Lung (tissue), 12 donors: Measurements from ENCODE around the gene UBL3. TPM values are rescaled to one million over a fixed set of nuclear protein-coding genes. Genes with fewer than 3 reads are reported as not detected.

ENCODE experiments used
- ATAC-seq: fragments of 200-7000 bp; cut with Tn5 transposase; one replicate; pipeline ENCODE4 v1.9.1; 2020; ENCODE audit warnings: moderate number of reproducible peaks; ENCODE audit not compliant: insufficient read depth, low FRiP score
- DNase-seq, 3 donors: peaks; one replicate each; pipeline ENCODE4 v3.0.0-alpha.2; 2013 to 2017
- H3K27ac ChIP-seq, 2 donors: one replicate each; pipeline ENCODE4 v1.5.1; 2013; ENCODE audit warnings: mild to moderate bottlenecking in 2 of 2, moderate library complexity in 2 of 2, control low read depth in 1 of 2, inconsistent platforms in 1 of 2, low read depth in 1 of 2, low read length in 1 of 2
- H3K27me3 ChIP-seq, 3 donors: one replicate each; pipeline ENCODE4 v1.5.1; 2013; ENCODE audit warnings: low read length in 2 of 3; ENCODE audit not compliant: control insufficient read depth in 3 of 3, insufficient read depth in 3 of 3
- H3K36me3 ChIP-seq, 4 donors: one replicate each; pipeline ENCODE4 v1.5.1; 2013; ENCODE audit warnings: low read length in 4 of 4, mild to moderate bottlenecking in 1 of 4, moderate library complexity in 1 of 4; ENCODE audit not compliant: control insufficient read depth in 4 of 4, insufficient read depth in 4 of 4
- H3K4me1 ChIP-seq, 5 donors: one replicate each; pipeline ENCODE4 v1.5.1; 2013; ENCODE audit warnings: low read length in 5 of 5, mild to moderate bottlenecking in 2 of 5, moderate library complexity in 1 of 5; ENCODE audit not compliant: control insufficient read depth in 5 of 5, insufficient read depth in 5 of 5
- H3K4me3 ChIP-seq: one replicate; pipeline ENCODE4 v1.5.1; 2013; ENCODE audit warnings: mild to moderate bottlenecking, control low read depth, moderate library complexity
- H3K9ac ChIP-seq, 2 donors: one replicate each; pipeline ENCODE4 v1.5.1; 2013; ENCODE audit warnings: low read length in 2 of 2, control low read depth in 1 of 2; ENCODE audit not compliant: insufficient read depth in 1 of 2
- H3K9me3 ChIP-seq, 4 donors: one replicate each; pipeline ENCODE4 v1.5.1; 2013; ENCODE audit warnings: low read length in 3 of 4, mild to moderate bottlenecking in 1 of 4, moderate library complexity in 1 of 4; ENCODE audit not compliant: control insufficient read depth in 4 of 4, insufficient read depth in 3 of 4
- WGBS, 2 donors: extraction: QIAGEN DNeasy Blood & Tissue Kit; methylation state at CpG; one replicate each; pipeline ENCODE4 v1.1.7; 2013; 5-methylcytosine and 5-hydroxymethylcytosine counted together
- polyA plus RNA-seq, 2 donors: library from polyadenylated mRNA; stranded (reverse); fragments of 200-250 nt; gene quantifications; one replicate each; pipeline ENCODE4 v1.2.1, GENCODE V29; 2013
- total RNA-seq, 2 donors: library from RNA; depleted of rRNA in 1 of 2; stranded (reverse); fragments of >200 nt in 1 of 2; gene quantifications; one replicate each; pipeline ENCODE4 v1.2.1, GENCODE V29; 2014 to 2021
- TF ChIP-seq, protein P1 (sequence below): IDR thresholded peaks from 2 replicates; pipeline ENCODE4 v1.5.1; 2012; ENCODE audit warnings: mild to moderate bottlenecking; ENCODE audit errors: control extremely low read depth, extremely low read depth
- donor health status: control.
- donor health status: control.
- donor health status: Bipolar disorder and iron deficiency.
- donor health status: healthy.
- donor health status: DM: yes; HTN: yes; CAD: no.

Gene UBL3
- total and polyA plus RNA-seq, 4 donors, result 19.6 to 58.2 (median 33.7) TPM

DNA sequence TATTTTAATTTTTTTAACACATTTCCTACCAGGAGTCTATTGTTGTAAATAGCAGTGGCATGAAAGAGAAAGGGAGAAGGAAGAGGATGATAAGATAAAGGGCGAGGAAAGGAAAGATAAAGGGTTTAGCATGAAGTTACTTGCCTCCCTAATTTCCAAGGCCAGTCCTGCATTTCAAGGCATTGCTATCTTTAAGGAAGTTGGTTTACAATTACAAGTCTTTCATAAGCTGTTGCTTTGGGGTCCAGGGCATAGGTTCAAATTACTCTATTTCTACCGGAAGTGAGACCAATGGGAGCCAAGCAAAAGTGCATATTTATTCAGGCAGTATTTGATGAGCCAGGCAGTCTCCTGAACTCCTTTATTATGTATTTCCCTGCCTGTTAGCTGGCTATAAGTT is 27.7 kb upstream of the UBL3 start:
- Histone ChIP-seq H3K36me3 (no peaks in the 10 kb centered on the region), H3K4me1 (no peaks in the 10 kb centered on the region), H3K9me3 (no peaks in the 10 kb centered on the region), H3K4me3 (no peak overlapping the region), H3K27me3 (no peaks in the 10 kb centered on the region), H3K9ac (no peak overlapping the region), H3K27ac (no peak overlapping the region)
- TF ChIP-seq, protein P1, sequence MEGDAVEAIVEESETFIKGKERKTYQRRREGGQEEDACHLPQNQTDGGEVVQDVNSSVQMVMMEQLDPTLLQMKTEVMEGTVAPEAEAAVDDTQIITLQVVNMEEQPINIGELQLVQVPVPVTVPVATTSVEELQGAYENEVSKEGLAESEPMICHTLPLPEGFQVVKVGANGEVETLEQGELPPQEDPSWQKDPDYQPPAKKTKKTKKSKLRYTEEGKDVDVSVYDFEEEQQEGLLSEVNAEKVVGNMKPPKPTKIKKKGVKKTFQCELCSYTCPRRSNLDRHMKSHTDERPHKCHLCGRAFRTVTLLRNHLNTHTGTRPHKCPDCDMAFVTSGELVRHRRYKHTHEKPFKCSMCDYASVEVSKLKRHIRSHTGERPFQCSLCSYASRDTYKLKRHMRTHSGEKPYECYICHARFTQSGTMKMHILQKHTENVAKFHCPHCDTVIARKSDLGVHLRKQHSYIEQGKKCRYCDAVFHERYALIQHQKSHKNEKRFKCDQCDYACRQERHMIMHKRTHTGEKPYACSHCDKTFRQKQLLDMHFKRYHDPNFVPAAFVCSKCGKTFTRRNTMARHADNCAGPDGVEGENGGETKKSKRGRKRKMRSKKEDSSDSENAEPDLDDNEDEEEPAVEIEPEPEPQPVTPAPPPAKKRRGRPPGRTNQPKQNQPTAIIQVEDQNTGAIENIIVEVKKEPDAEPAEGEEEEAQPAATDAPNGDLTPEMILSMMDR, result no peak
- 64 to 79% methylated on average over 2 of the region's 2 CpGs for WGBS, 2 donors
- DNase-seq (peak in 1 of 3 donors; percentile 38), ATAC-seq (no peak)

- Histone ChIP-seq H3K27me3 (no peaks in the 10 kb centered on the region), H3K27ac (no peak overlapping the region), H3K9ac (no peak overlapping the region), H3K9me3 (no peaks in the 10 kb centered on the region), H3K36me3 (no peaks in the 10 kb centered on the region), H3K4me3 (no peak overlapping the region), H3K4me1 (no peaks in the 10 kb centered on the region)
- ATAC-seq (no peak), DNase-seq (no peak)
- TF ChIP-seq, protein P1, result no peak
- WGBS, 2 donors, result 80 to 89% methylated on average over 6 of the region's 6 CpGs
Measured at GRCh38 chr13:29877456-29878078, 27.1 kb upstream of the UBL3 start.

GRCh38 chr13:29875646-29876045 is 25.2 kb upstream of the UBL3 start:
- Histone ChIP-seq H3K36me3 (no peaks in the 10 kb centered on the region), H3K4me3 (no peak overlapping the region), H3K9ac (no peak overlapping the region), H3K9me3 (no peaks in the 10 kb centered on the region), H3K27me3 (no peaks in the 10 kb centered on the region), H3K4me1 (no peaks in the 10 kb centered on the region), H3K27ac (no peak overlapping the region)
- ATAC-seq (no peak), DNase-seq (no peak)
- TF ChIP-seq, protein P1, result no peak
- 89 to 90% methylated on average over 3 of the region's 3 CpGs for WGBS, 2 donors

GRCh38 chr13:29868581-29868980 is 18.2 kb upstream of the UBL3 start:
- Histone ChIP-seq H3K27ac (no peak overlapping the region), H3K9me3 (no peaks in the 10 kb centered on the region), H3K9ac (no peak overlapping the region), H3K36me3 (no peaks in the 10 kb centered on the region), H3K4me1 (no peaks in the 10 kb centered on the region), H3K27me3 (no peaks in the 10 kb centered on the region), H3K4me3 (no peak overlapping the region)
- 85 to 92% methylated on average over 7 of the region's 7 CpGs for WGBS, 2 donors
- no peak for ATAC-seq
- TF ChIP-seq, protein P1, result no peak
- no peak for DNase-seq
